ENCODE results near the gene AMFR.

GRCh38 chr16:56328276-56329022 is 96.9 kb downstream of the AMFR start:
- TF ChIP-seq, protein P1, sequence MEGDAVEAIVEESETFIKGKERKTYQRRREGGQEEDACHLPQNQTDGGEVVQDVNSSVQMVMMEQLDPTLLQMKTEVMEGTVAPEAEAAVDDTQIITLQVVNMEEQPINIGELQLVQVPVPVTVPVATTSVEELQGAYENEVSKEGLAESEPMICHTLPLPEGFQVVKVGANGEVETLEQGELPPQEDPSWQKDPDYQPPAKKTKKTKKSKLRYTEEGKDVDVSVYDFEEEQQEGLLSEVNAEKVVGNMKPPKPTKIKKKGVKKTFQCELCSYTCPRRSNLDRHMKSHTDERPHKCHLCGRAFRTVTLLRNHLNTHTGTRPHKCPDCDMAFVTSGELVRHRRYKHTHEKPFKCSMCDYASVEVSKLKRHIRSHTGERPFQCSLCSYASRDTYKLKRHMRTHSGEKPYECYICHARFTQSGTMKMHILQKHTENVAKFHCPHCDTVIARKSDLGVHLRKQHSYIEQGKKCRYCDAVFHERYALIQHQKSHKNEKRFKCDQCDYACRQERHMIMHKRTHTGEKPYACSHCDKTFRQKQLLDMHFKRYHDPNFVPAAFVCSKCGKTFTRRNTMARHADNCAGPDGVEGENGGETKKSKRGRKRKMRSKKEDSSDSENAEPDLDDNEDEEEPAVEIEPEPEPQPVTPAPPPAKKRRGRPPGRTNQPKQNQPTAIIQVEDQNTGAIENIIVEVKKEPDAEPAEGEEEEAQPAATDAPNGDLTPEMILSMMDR (IDR thresholded peaks at IDR 0.05) = no peak
- no peak for TF ChIP-seq EP300 (IDR thresholded peaks at IDR 0.05)
- no peak for TF ChIP-seq POLR2A (IDR thresholded peaks at IDR 0.05)
